HEK293 (cell line): Measurements from ENCODE around the gene MORC4.

Source experiments
- CTCF ChIA-PET: fragments of 350-600 bp; formaldehyde crosslinking; extraction: SDS; loops from one replicate; lab custom pipeline; 2021; ENCODE audit warnings: antibody characterized with exemption; lab: Yijun Ruan, JAX
- POLR2A ChIA-PET: fragments of 300-600 bp; formaldehyde crosslinking; extraction: SDS; loops from one replicate; lab custom pipeline; 2020; ENCODE audit warnings: antibody characterized with exemption, inconsistent platforms; lab: Yijun Ruan, JAX
- H3K27ac ChIP-seq: fragments of 200-500 bp; sonication (Bioruptor generic); 2 replicates; pipeline ENCODE4 v1.5.1; 2014; ENCODE audit warnings: low read depth, low read length, control low read depth, inconsistent platforms; ENCODE audit errors: extremely low read depth
- H3K36me3 ChIP-seq, 2 experiments: fragments of 200-500 bp in 1 of 2; sonication (Bioruptor generic) in 1 of 2; 1 replicate in 1 of 2; 2 replicates in 1 of 2; pipeline ENCODE4 v1.5.1; 2014 to 2017; ENCODE audit warnings: inconsistent platforms in 2 of 2, low read length in 2 of 2; ENCODE audit not compliant: control insufficient read depth in 2 of 2, insufficient read depth in 1 of 2
- H3K4me1 ChIP-seq: fragments of 200-500 bp; sonication (Bioruptor generic); 2 replicates; pipeline ENCODE4 v1.5.1; 2014; ENCODE audit warnings: mild to moderate bottlenecking, low read length, inconsistent platforms; ENCODE audit not compliant: control insufficient read depth, insufficient read depth
- H3K4me3 ChIP-seq: 2 replicates; pipeline ENCODE4 v1.5.1; 2011; ENCODE audit warnings: low read depth, mild to moderate bottlenecking, control low read depth, low read length, moderate library complexity
- H3K9me3 ChIP-seq: fragments of 200-500 bp; sonication (Bioruptor generic); 2 replicates; pipeline ENCODE4 v1.5.1; 2014; ENCODE audit warnings: low read depth, low read length, inconsistent platforms; ENCODE audit not compliant: control insufficient read depth, insufficient read depth
- RBAK ChIP-seq: fragments of 450-650 bp; formaldehyde crosslinking; IDR thresholded peaks from 2 replicates; pipeline ENCODE4 v1.5.1; 2016; ENCODE audit warnings: missing biosample characterization, missing genetic modification characterization
- SP3 ChIP-seq: fragments of 450-650 bp; formaldehyde crosslinking; IDR thresholded peaks from 2 replicates; pipeline ENCODE4 v1.5.1; 2016; ENCODE audit warnings: missing biosample characterization, missing genetic modification characterization
- TRIM28 ChIP-seq: IDR thresholded peaks from 2 replicates; pipeline ENCODE4 v1.6.1; 2011; ENCODE audit warnings: low read length, control low read depth, borderline replicate concordance
- WT1 ChIP-seq: fragments of 450-650 bp; formaldehyde crosslinking; IDR thresholded peaks from 2 replicates; pipeline ENCODE4 v1.5.1; 2016; ENCODE audit warnings: missing biosample characterization, missing genetic modification characterization
- ZBTB21 ChIP-seq: fragments of 450-650 bp; formaldehyde crosslinking; IDR thresholded peaks from 2 replicates; pipeline ENCODE4 v1.5.1; 2017; ENCODE audit warnings: missing biosample characterization, missing genetic modification characterization
- ZIC2 ChIP-seq: fragments of 450-650 bp; formaldehyde crosslinking; IDR thresholded peaks from 2 replicates; pipeline ENCODE4 v1.5.1; 2016; ENCODE audit warnings: missing biosample characterization, missing genetic modification characterization
- ZNF112 ChIP-seq: fragments of 450-650 bp; formaldehyde crosslinking; IDR thresholded peaks from 2 replicates; pipeline ENCODE4 v1.5.0; 2017; ENCODE audit warnings: missing biosample characterization, missing genetic modification characterization
- ZNF132 ChIP-seq: fragments of 450-650 bp; formaldehyde crosslinking; IDR thresholded peaks from 2 replicates; pipeline ENCODE4 v1.5.1; 2017; ENCODE audit warnings: missing biosample characterization, missing genetic modification characterization, borderline replicate concordance
- ZNF157 ChIP-seq: fragments of 450-650 bp; formaldehyde crosslinking; IDR thresholded peaks from 2 replicates; pipeline ENCODE4 v1.5.1; 2016; ENCODE audit warnings: missing biosample characterization, missing genetic modification characterization
- ZNF19 ChIP-seq: fragments of 450-650 bp; formaldehyde crosslinking; IDR thresholded peaks from 2 replicates; pipeline ENCODE4; 2016; ENCODE audit warnings: missing biosample characterization, missing genetic modification characterization, low read depth
- ZNF416 ChIP-seq: fragments of 450-650 bp; formaldehyde crosslinking; IDR thresholded peaks from 2 replicates; pipeline ENCODE4 v1.5.1; 2016; ENCODE audit warnings: missing biosample characterization, missing genetic modification characterization
- ZNF433 ChIP-seq: fragments of 450-650 bp; formaldehyde crosslinking; IDR thresholded peaks from 2 replicates; pipeline ENCODE4 v1.5.1; 2016; ENCODE audit warnings: missing biosample characterization, missing genetic modification characterization, low read depth
- ZNF530 ChIP-seq: fragments of 450-650 bp; formaldehyde crosslinking; IDR thresholded peaks from 2 replicates; pipeline ENCODE4 v1.5.1; 2016; ENCODE audit warnings: low read depth, missing biosample characterization, missing genetic modification characterization
- ZNF544 ChIP-seq: fragments of 450-650 bp; formaldehyde crosslinking; IDR thresholded peaks from 2 replicates; pipeline ENCODE4 v1.5.0; 2017; ENCODE audit warnings: missing biosample characterization, missing genetic modification characterization
- ZNF549 ChIP-seq: fragments of 450-650 bp; IDR thresholded peaks from 2 replicates; pipeline ENCODE4 v1.5.1; 2018; ENCODE audit warnings: missing biosample characterization, missing genetic modification characterization, mild to moderate bottlenecking, inconsistent platforms, moderate library complexity
- ZNF623 ChIP-seq: fragments of 450-650 bp; formaldehyde crosslinking; IDR thresholded peaks from 2 replicates; pipeline ENCODE4 v1.5.1; 2016; ENCODE audit warnings: missing biosample characterization, missing genetic modification characterization
- ZNF624 ChIP-seq: fragments of 450-650 bp; formaldehyde crosslinking; IDR thresholded peaks from 2 replicates; pipeline ENCODE4 v1.5.1; 2017; ENCODE audit warnings: missing biosample characterization, missing genetic modification characterization
- ZNF670 ChIP-seq: fragments of 450-650 bp; formaldehyde crosslinking; IDR thresholded peaks from 2 replicates; pipeline ENCODE4 v1.5.1; 2016; ENCODE audit warnings: missing biosample characterization, missing genetic modification characterization, low read depth
- ZNF677 ChIP-seq: fragments of 450-650 bp; IDR thresholded peaks from 2 replicates; pipeline ENCODE4 v1.5.0; 2018; ENCODE audit warnings: missing biosample characterization, mild to moderate bottlenecking, missing genetic modification characterization, moderate library complexity
- ZNF777 ChIP-seq: fragments of 450-650 bp; formaldehyde crosslinking; IDR thresholded peaks from 2 replicates; pipeline ENCODE4 v1.5.1; 2017; ENCODE audit warnings: missing biosample characterization, missing genetic modification characterization, borderline replicate concordance
- TF ChIP-seq, protein P1 (sequence below): fragments of 450-650 bp; formaldehyde crosslinking; IDR thresholded peaks from 2 replicates; pipeline ENCODE4 v1.5.1; 2016; ENCODE audit warnings: missing biosample characterization, missing genetic modification characterization, borderline replicate concordance
- TF ChIP-seq, protein P2 (sequence below): fragments of 450-650 bp; IDR thresholded peaks from 2 replicates; pipeline ENCODE4 v1.5.1; 2018; ENCODE audit warnings: missing biosample characterization, mild to moderate bottlenecking, missing genetic modification characterization

Gene MORC4

DNA sequence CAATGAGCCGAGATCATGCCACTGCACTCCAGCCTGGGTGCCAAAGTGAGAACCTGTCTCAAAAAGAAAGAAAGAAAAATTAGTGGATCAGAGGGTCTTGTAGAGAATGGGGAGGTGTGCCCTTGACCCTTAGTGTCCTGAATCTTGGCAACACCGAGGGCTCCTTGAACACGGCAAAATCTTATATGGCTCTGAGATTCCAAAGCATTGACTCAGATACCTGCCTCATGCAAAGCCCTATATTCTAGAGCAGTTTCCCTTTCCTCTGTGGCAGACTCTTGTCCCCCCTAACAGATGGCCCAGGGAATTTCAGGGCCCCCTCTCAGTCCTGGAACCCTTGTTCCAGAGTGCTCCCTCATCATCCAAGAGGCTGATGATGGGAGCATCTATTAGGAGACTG lies 73.0 kb downstream of the MORC4 start (continued):
- TF ChIP-seq, protein P1, sequence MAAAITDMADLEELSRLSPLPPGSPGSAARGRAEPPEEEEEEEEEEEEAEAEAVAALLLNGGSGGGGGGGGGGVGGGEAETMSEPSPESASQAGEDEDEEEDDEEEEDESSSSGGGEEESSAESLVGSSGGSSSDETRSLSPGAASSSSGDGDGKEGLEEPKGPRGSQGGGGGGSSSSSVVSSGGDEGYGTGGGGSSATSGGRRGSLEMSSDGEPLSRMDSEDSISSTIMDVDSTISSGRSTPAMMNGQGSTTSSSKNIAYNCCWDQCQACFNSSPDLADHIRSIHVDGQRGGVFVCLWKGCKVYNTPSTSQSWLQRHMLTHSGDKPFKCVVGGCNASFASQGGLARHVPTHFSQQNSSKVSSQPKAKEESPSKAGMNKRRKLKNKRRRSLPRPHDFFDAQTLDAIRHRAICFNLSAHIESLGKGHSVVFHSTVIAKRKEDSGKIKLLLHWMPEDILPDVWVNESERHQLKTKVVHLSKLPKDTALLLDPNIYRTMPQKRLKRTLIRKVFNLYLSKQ (tag by site-specific recombination): no peak
- TF ChIP-seq ZNF416: no peak
- no peak for TF ChIP-seq ZNF549 (tag by site-specific recombination)
- no peak for TF ChIP-seq ZNF132
- TF ChIP-seq ZNF19 (tag by site-specific recombination): no peak
- TF ChIP-seq, all 188 proteins: peak for 0

DNA sequence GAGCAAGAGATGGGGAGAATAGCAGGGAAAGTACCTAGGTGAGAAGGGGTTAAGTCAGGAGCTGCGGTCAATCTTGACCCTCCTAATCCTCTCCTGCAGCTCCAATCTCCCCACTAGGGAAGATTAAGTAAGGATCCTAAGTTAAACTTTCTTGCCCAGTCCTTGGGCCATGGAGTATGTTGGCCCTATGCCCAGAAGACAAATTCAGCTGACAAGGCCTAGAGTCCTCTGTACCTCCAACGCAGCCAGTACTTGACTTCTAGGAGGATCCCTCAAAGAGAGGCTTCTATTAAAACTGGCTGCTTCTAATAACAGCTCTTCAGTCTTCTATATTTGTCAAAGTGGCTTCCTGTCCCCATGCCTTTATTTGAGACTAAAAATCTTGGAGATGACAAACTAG lies 78.4 kb downstream of the MORC4 start:
- no peak overlapping the region for H3K27ac ChIP-seq
- H3K36me3 ChIP-seq: no peaks in the 10 kb centered on the region
- no peak overlapping the region for H3K4me3 ChIP-seq
- no peaks in the 10 kb centered on the region for H3K4me1 ChIP-seq
- no peaks in the 10 kb centered on the region for H3K9me3 ChIP-seq
- ChIA-PET CTCF (interaction anchor here (0.6 to 0.9 kb wide), 3 partner anchors 27 to 854 kb away, joined by 3 to 4 read pairs (median 3); partner anchors contain the start of gene TSC22D3), POLR2A (no interaction called here)
- TF ChIP-seq ZBTB21 (tag by site-specific recombination): no peak
- no peak for TF ChIP-seq ZNF433
- TF ChIP-seq ZNF544 (tag by site-specific recombination): no peak
- TF ChIP-seq ZNF623: no peak
- TF ChIP-seq, protein P2, sequence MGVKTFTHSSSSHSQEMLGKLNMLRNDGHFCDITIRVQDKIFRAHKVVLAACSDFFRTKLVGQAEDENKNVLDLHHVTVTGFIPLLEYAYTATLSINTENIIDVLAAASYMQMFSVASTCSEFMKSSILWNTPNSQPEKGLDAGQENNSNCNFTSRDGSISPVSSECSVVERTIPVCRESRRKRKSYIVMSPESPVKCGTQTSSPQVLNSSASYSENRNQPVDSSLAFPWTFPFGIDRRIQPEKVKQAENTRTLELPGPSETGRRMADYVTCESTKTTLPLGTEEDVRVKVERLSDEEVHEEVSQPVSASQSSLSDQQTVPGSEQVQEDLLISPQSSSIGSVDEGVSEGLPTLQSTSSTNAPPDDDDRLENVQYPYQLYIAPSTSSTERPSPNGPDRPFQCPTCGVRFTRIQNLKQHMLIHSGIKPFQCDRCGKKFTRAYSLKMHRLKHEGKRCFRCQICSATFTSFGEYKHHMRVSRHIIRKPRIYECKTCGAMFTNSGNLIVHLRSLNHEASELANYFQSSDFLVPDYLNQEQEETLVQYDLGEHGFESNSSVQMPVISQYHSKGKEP (tag by site-specific recombination): no peak
- TF ChIP-seq ZNF624 (tag by site-specific recombination): no peak
- no peak for TF ChIP-seq ZNF677 (tag by site-specific recombination)
- no peak for TF ChIP-seq ZNF777 (tag by site-specific recombination)
- TF ChIP-seq WT1: no peak
- no peak for TF ChIP-seq SP3 (tag by site-specific recombination)
- no peak for TF ChIP-seq ZNF670 (tag by site-specific recombination)

DNA sequence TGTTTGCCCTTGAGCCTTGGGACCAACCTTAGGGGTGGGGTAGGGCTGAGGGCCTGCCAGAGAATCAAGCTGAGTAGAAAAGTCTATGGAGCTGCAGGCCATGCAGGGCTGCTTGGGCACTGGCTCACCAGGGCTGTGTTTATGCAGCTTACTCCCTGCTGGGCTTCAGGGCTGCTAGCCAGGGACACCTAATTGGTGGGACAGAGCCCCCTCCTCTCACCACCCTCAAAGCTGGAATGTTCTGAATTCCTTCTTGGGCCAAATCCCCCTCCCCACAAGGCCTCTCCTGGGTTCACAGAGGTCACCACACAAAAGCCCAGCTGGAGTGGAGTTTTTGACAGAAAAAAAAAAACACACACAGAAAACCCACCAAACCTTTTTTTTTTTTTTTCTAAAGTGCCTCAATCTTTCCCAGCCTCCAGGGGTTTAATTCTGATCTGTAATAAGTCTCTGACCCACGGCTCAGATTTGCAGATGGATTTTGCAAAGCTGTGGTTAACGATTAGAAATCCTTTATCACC lies 80.0 kb downstream of the MORC4 start, which contains the start of gene CLDN2:
CLDN2 (plus strand) TSS at position 471 of the 521 bp plus-strand sequence. CDS start 7,827 bp downstream, outside the sequence.
- H3K4me1 ChIP-seq: no peaks in the 10 kb centered on the region
- ChIA-PET CTCF (interaction anchor here (0.6 to 1.8 kb wide), 3 partner anchors 40 to 105 kb away, joined by 3 to 7 read pairs (median 3); no protein-coding TSS in a partner anchor), POLR2A (no interaction called here)
- H3K4me3 ChIP-seq: no peak within 1 kb of the TSS
- H3K9me3 ChIP-seq: no peaks in the 10 kb centered on the region
- H3K36me3 ChIP-seq: no peaks in the 10 kb centered on the region
- no peak within 1 kb of the TSS for H3K27ac ChIP-seq
- TF ChIP-seq RBAK (no peak), ZNF112 (tag by site-specific recombination) (no peak), TRIM28 (no peak), ZNF530 (tag by site-specific recombination) (no peak), ZNF157 (tag by site-specific recombination) (no peak), ZIC2 (tag by site-specific recombination) (peak; percentile 62)
